CD14-positive monocyte (primary cell): ENCODE measurements around the gene FNIP1. TPM values are rescaled to one million over a fixed set of nuclear protein-coding genes. Genes with fewer than 3 reads are reported as not detected.
"Not testable (repeated sequence)": the region's sequence is repeated elsewhere in the genome, so short reads cannot be mapped to it uniquely, and the experiment has no call there.

ENCODE experiments used
- DNase-seq, 3 donors: peaks; one replicate each; pipeline ENCODE4 v3.0.0-alpha.2; 2011 to 2022
- H2AFZ ChIP-seq: 2 replicates; pipeline ENCODE4 v1.6.0; 2012; ENCODE audit warnings: mild to moderate bottlenecking, low read depth, low read length, inconsistent platforms; ENCODE audit not compliant: insufficient read depth, poor library complexity, severe bottlenecking
- H3K27ac ChIP-seq, 2 donors: 1 replicate in 1 of 2; 2 replicates in 1 of 2; pipeline ENCODE4 v1.5.1; 2012 to 2013; ENCODE audit warnings: low read length in 2 of 2, control low read depth in 1 of 2, inconsistent platforms in 1 of 2, low read depth in 1 of 2, mild to moderate bottlenecking in 1 of 2
- H3K27me3 ChIP-seq, 2 donors: one replicate each; pipeline versions ENCODE4 v1.6.0 to v1.6.1; 2011 to 2013; ENCODE audit warnings: low read length in 2 of 2; ENCODE audit not compliant: control insufficient read depth in 2 of 2, insufficient read depth in 2 of 2
- H3K36me3 ChIP-seq, 2 donors: replicated peaks in 1 of 2; 1 replicate in 1 of 2; 2 replicates in 1 of 2; pipeline versions ENCODE4 v1.5.1 to v1.6.1; 2012 to 2013; ENCODE audit warnings: low read length in 2 of 2, control low read depth in 1 of 2, inconsistent platforms in 1 of 2, mild to moderate bottlenecking in 1 of 2; ENCODE audit not compliant: insufficient read depth in 2 of 2, control insufficient read depth in 1 of 2
- H3K4me1 ChIP-seq, 2 donors: 1 replicate in 1 of 2; 2 replicates in 1 of 2; pipeline versions ENCODE4 v1.5.1 to v1.6.1; 2012 to 2013; ENCODE audit warnings: low read length in 2 of 2, control low read depth in 1 of 2, inconsistent platforms in 1 of 2, mild to moderate bottlenecking in 1 of 2, moderate library complexity in 1 of 2; ENCODE audit not compliant: insufficient read depth in 2 of 2, control insufficient read depth in 1 of 2
- H3K4me2 ChIP-seq: replicated peaks from 2 replicates; pipeline ENCODE3; 2012; ENCODE audit warnings: low read length, moderate library complexity, mild to moderate bottlenecking; ENCODE audit not compliant: poor library complexity, severe bottlenecking; ENCODE audit errors: extremely low read depth
- H3K4me3 ChIP-seq, 3 experiments: fragments of 200-600 bp in 1 of 3; sonication (generic) in 1 of 3; replicated peaks in 1 of 3; 1 replicate in 2 of 3; 2 replicates in 1 of 3; pipeline ENCODE4 v1.5.1; 2011 to 2013; ENCODE audit warnings: low read length in 3 of 3, mild to moderate bottlenecking in 3 of 3, control low read depth in 2 of 3, low read depth in 2 of 3, inconsistent platforms in 1 of 3, moderate library complexity in 1 of 3
- H3K79me2 ChIP-seq: 2 replicates; pipeline ENCODE4 v1.6.0; 2012; ENCODE audit warnings: mild to moderate bottlenecking, control low read depth, inconsistent platforms, low read length, moderate library complexity; ENCODE audit not compliant: insufficient read depth
- H3K9ac ChIP-seq: 2 replicates; pipeline ENCODE4 v1.6.0; 2017; ENCODE audit warnings: low read length, mild to moderate bottlenecking; ENCODE audit not compliant: insufficient read depth, poor library complexity, severe bottlenecking
- H3K9me3 ChIP-seq, 2 donors: replicated peaks in 1 of 2; 1 replicate in 1 of 2; 2 replicates in 1 of 2; pipeline versions ENCODE4 v1.5.1 to v1.6.1; 2012 to 2013; ENCODE audit warnings: low read length in 2 of 2, control low read depth in 1 of 2; ENCODE audit not compliant: control insufficient read depth in 1 of 2, insufficient read depth in 1 of 2
- H4K20me1 ChIP-seq: 2 replicates; pipeline ENCODE4 v1.6.0; 2012; ENCODE audit warnings: mild to moderate bottlenecking, low read length, control low read depth, moderate library complexity; ENCODE audit not compliant: insufficient read depth
- H3K27ac Mint-ChIP-seq, 7 donors: one replicate each; pipeline ENCODE4 v1.8.0; 2020; ENCODE audit warnings: mild to moderate bottlenecking in 7 of 7, mixed read lengths in 7 of 7, moderate library complexity in 6 of 7, inconsistent platforms in 2 of 7
- H3K27me3 Mint-ChIP-seq, 3 donors: one replicate each; pipeline ENCODE4 v1.8.0; 2021 to 2022; ENCODE audit warnings: low read depth in 3 of 3, mild to moderate bottlenecking in 3 of 3, mixed read lengths in 3 of 3, moderate library complexity in 3 of 3, inconsistent platforms in 1 of 3
- H3K36me3 Mint-ChIP-seq, 2 donors: one replicate each; pipeline ENCODE4 v1.8.0; 2020; ENCODE audit warnings: mixed read lengths in 2 of 2, inconsistent platforms in 1 of 2, mild to moderate bottlenecking in 1 of 2
- H3K4me1 Mint-ChIP-seq: one replicate; pipeline ENCODE4 v1.8.0; 2020; ENCODE audit warnings: mild to moderate bottlenecking, mixed read lengths
- H3K4me3 Mint-ChIP-seq, 2 donors: one replicate each; pipeline ENCODE4 v1.8.0; 2020; ENCODE audit warnings: mild to moderate bottlenecking in 2 of 2, mixed read lengths in 2 of 2, moderate library complexity in 1 of 2
- H3K9me3 Mint-ChIP-seq, 7 donors: one replicate each; pipeline ENCODE4 v1.8.0; 2020 to 2022; ENCODE audit warnings: mixed read lengths in 7 of 7, mild to moderate bottlenecking in 6 of 7, moderate library complexity in 6 of 7, inconsistent platforms in 2 of 7
- CTCF ChIP-seq: fragments of 200-600 bp; IDR thresholded peaks from one replicate; pipeline ENCODE4 v1.8.0; 2022; ENCODE audit warnings: antibody characterized with exemption, mild to moderate bottlenecking
- WGBS: methylation state at CpG from one replicate; pipeline ENCODE4 v1.1.5; 2013; ENCODE audit warnings: missing lambda C conversion rate; ENCODE audit not compliant: insufficient coverage; 5-methylcytosine and 5-hydroxymethylcytosine counted together
- intact Hi-C, 2 donors: fragments of 100-400 bp; cut with micrococcal nuclease; formaldehyde crosslinking; loops; one replicate each; pipeline versions ENCODE4 v1.15.0 to v1.15.1; 2023
- polyA plus RNA-seq, 3 donors: library from polyadenylated mRNA; depleted of rRNA in 1 of 3; unstranded in 2 of 3; stranded (reverse) in 1 of 3; fragments of 300-500 nt in 2 of 3; fragments of >200 nt in 1 of 3; fragmentation: Illumina TruSeq in 2 of 3; gene quantifications; 1 replicate in 2 of 3; 2 replicates in 1 of 3; pipeline ENCODE4 v1.2.3, GENCODE V29; 2012 to 2021

Gene FNIP1
- polyA plus RNA-seq, 3 donors, result 13.6 to 17.3 (median 16.3) TPM

- no peak for DNase-seq
- Mint-ChIP-seq H3K9me3 (peaks cover 0 to 7% (median 0%) of the 10 kb centered on the region in 7 donors), H3K36me3 (peaks cover 33 to 35% of the 10 kb centered on the region in 2 donors), H3K4me1 (peaks cover 11% of the 10 kb centered on the region), H3K27ac (peak overlapping the region in 2 of 7 donors; percentile 71 to 74), H3K27me3 (no peaks in the 10 kb centered on the region), H3K4me3 (no peak overlapping the region)
- Histone ChIP-seq H2AFZ (no peak overlapping the region), H3K9ac (no peak overlapping the region), H3K27ac (no peak overlapping the region), H3K79me2 (peaks cover 6% of the 10 kb centered on the region), H3K36me3 (peaks cover 0 to 17% of the 10 kb centered on the region in 2 donors), H3K9me3 (no peaks in the 10 kb centered on the region), H3K4me2 (no peak overlapping the region), H3K4me1 (peaks cover 0 to 3% of the 10 kb centered on the region in 2 donors), H3K4me3 (no peak overlapping the region), H3K27me3 (no peaks in the 10 kb centered on the region), H4K20me1 (peaks cover 11% of the 10 kb centered on the region)
- 100% methylated on average over 2 of the region's 2 CpGs for WGBS
- no peak for TF ChIP-seq CTCF
- intact Hi-C loops, result no loop called here
Observed at GRCh38 chr5:131593921-131594320, 202.9 kb downstream of the FNIP1 start.

- H3K27me3 Mint-ChIP-seq, H3K4me3 Mint-ChIP-seq, H3K4me3 ChIP-seq, H3K9me3 ChIP-seq, H3K4me2 ChIP-seq, intact Hi-C loops, H3K27ac Mint-ChIP-seq, H3K9ac ChIP-seq, DNase-seq, H3K79me2 ChIP-seq, H3K9me3 Mint-ChIP-seq, H3K4me1 ChIP-seq, H2AFZ ChIP-seq, H3K27me3 ChIP-seq, H3K27ac ChIP-seq: not testable (repeated sequence)
- Mint-ChIP-seq H3K4me1 (peaks cover 11% of the 10 kb centered on the region), H3K36me3 (peaks cover 32 to 33% of the 10 kb centered on the region in 2 donors)
- Histone ChIP-seq H3K36me3 (peaks cover 0 to 21% of the 10 kb centered on the region in 2 donors), H4K20me1 (peaks cover 11% of the 10 kb centered on the region)
- WGBS, result 90% methylated on average over 2 of the region's 2 CpGs
Observed at GRCh38 chr5:131593436-131593835, 203.4 kb downstream of the FNIP1 start.

Other genes with a start within 250 kb of the FNIP1 start
- gene RAPGEF6, start 161.8 kb downstream of the FNIP1 start, polyA plus RNA-seq, result 1 to 10 TPM; 2.9 to 4.8 (median 4.8) TPM
- gene MEIKIN, start 148.6 kb upstream of the FNIP1 start, polyA plus RNA-seq, result 1 to 10 TPM in 2 of 3 donors, under 1 TPM in 1; 0.16 to 1.6 (median 1.6) TPM
- gene ACSL6, start 214.6 kb upstream of the FNIP1 start, polyA plus RNA-seq, result under 1 TPM in 1 of 3 donors, not detected in 2; 0.45 TPM